B cell (primary cell): Measurements from ENCODE around the gene ANKAR. TPM values are rescaled to one million over a fixed set of nuclear protein-coding genes. Genes with fewer than 3 reads are reported as not detected.

ENCODE experiments used
- ATAC-seq: fragments of 200-7000 bp; cut with Tn5 transposase; one replicate; pipeline ENCODE4 v1.10.0; 2021; ENCODE audit warnings: low read depth, mild to moderate bottlenecking, moderate number of reproducible peaks, moderate library complexity
- CTCF ChIA-PET: fragments of 350-600 bp; sonication (Branson Sonifier 250); formaldehyde crosslinking; loops from one replicate; lab custom pipeline; 2021; ENCODE audit warnings: antibody characterized with exemption, inconsistent platforms; lab: Charles Lee
- POLR2A ChIA-PET: fragments of 350-600 bp; sonication (Branson Sonifier 250); formaldehyde crosslinking; loops from one replicate; lab custom pipeline; 2021; ENCODE audit warnings: antibody characterized with exemption; lab: Charles Lee
- DNase-seq: peaks from one replicate; pipeline ENCODE4 v3.0.0; 2013
- H2AFZ ChIP-seq: 2 replicates; pipeline ENCODE4 v1.6.1; 2012; ENCODE audit warnings: mild to moderate bottlenecking, low read depth, low read length; ENCODE audit not compliant: insufficient read depth, poor library complexity, severe bottlenecking
- H3K27ac ChIP-seq, 2 donors: 1 replicate in 1 of 2; 2 replicates in 1 of 2; pipeline ENCODE4 v1.5.1; 2012 to 2013; ENCODE audit warnings: low read length in 2 of 2, mild to moderate bottlenecking in 2 of 2, moderate library complexity in 1 of 2
- H3K27me3 ChIP-seq, 4 experiments: fragments of 200-600 bp in 1 of 4; sonication (generic) in 1 of 4; replicated peaks in 1 of 4; 1 replicate in 2 of 4; 2 replicates in 2 of 4; pipeline versions ENCODE4 v1.6.1 to v1.7.0; 2013 to 2016; ENCODE audit warnings: low read length in 3 of 4, mild to moderate bottlenecking in 2 of 4, mixed read lengths in 1 of 4, moderate library complexity in 1 of 4; ENCODE audit not compliant: insufficient read depth in 4 of 4, control insufficient read depth in 3 of 4; ENCODE audit errors: control extremely low read depth in 1 of 4
- H3K36me3 ChIP-seq, 2 experiments: replicated peaks in 1 of 2; 1 replicate in 1 of 2; 2 replicates in 1 of 2; pipeline versions ENCODE4 v1.6.1 to v1.7.1; 2013; ENCODE audit warnings: low read length in 1 of 2; ENCODE audit not compliant: insufficient read depth in 2 of 2, control insufficient read depth in 1 of 2; ENCODE audit errors: control extremely low read depth in 1 of 2, extremely low read depth in 1 of 2
- H3K4me1 ChIP-seq, 2 donors: fragments of 200-600 bp in 1 of 2; sonication (generic) in 1 of 2; 1 replicate in 1 of 2; 2 replicates in 1 of 2; pipeline versions ENCODE4 v1.5.1 to v1.6.1; 2013 to 2017; ENCODE audit warnings: low read length in 2 of 2; ENCODE audit not compliant: control insufficient read depth in 2 of 2, insufficient read depth in 2 of 2
- H3K4me2 ChIP-seq: replicated peaks from 2 replicates; pipeline ENCODE3; 2012; ENCODE audit warnings: mild to moderate bottlenecking, low read depth, low read length; ENCODE audit not compliant: poor library complexity, severe bottlenecking
- H3K4me3 ChIP-seq, 5 experiments: fragments of 200-600 bp in 1 of 5; sonication (generic) in 1 of 5; 1 replicate in 3 of 5; 2 replicates in 2 of 5; pipeline versions ENCODE4 v1.5.1 to v1.7.0; 2011 to 2016; ENCODE audit warnings: low read length in 4 of 5, mild to moderate bottlenecking in 4 of 5, low read depth in 2 of 5, control low read depth in 1 of 5, moderate library complexity in 1 of 5; ENCODE audit not compliant: insufficient read depth in 1 of 5; ENCODE audit errors: control extremely low read depth in 1 of 5, extremely low read depth in 1 of 5
- H3K79me2 ChIP-seq: fragments of 200-600 bp; sonication (generic); one replicate; pipeline ENCODE4 v1.6.0; 2016; ENCODE audit warnings: low read length; ENCODE audit not compliant: control insufficient read depth, insufficient read depth
- H3K9ac ChIP-seq: fragments of 200-600 bp; sonication (generic); 2 replicates; pipeline ENCODE4 v1.6.1; 2017; ENCODE audit warnings: mild to moderate bottlenecking, low read length, moderate library complexity
- H3K9me3 ChIP-seq, 3 donors: one replicate each; pipeline versions ENCODE4 v1.6.1 to v1.7.1; 2013; ENCODE audit warnings: low read length in 2 of 3; ENCODE audit not compliant: control insufficient read depth in 2 of 3, insufficient read depth in 1 of 3; ENCODE audit errors: control extremely low read depth in 1 of 3
- H4K20me1 ChIP-seq: 2 replicates; pipeline ENCODE4 v1.6.0; 2012; ENCODE audit warnings: mild to moderate bottlenecking, low read length; ENCODE audit not compliant: insufficient read depth, control insufficient read depth, poor library complexity, severe bottlenecking
- H3K27ac Mint-ChIP-seq: one replicate; pipeline ENCODE4 v1.8.0; 2021; ENCODE audit warnings: mixed read lengths
- H3K27me3 Mint-ChIP-seq: one replicate; pipeline ENCODE4 v1.8.0; 2021; ENCODE audit warnings: mixed read lengths
- H3K4me1 Mint-ChIP-seq: one replicate; pipeline ENCODE4 v1.8.0; 2021; ENCODE audit warnings: mixed read lengths
- H3K4me3 Mint-ChIP-seq: one replicate; pipeline ENCODE4 v1.8.0; 2021; ENCODE audit warnings: mixed read lengths
- H3K9me3 Mint-ChIP-seq: one replicate; pipeline ENCODE4 v1.8.0; 2022; ENCODE audit warnings: mixed read lengths; ENCODE audit not compliant: insufficient read depth
- EZH2 ChIP-seq: IDR thresholded peaks from 2 replicates; pipeline ENCODE4 v1.6.1; 2012; ENCODE audit warnings: borderline replicate concordance, low read depth, mild to moderate bottlenecking, moderate library complexity, low read length; ENCODE audit not compliant: insufficient read depth, poor library complexity, severe bottlenecking
- WGBS: methylation state at CpG from one replicate; pipeline ENCODE4 v1.1.5; 2013; ENCODE audit warnings: missing lambda C conversion rate; ENCODE audit not compliant: insufficient coverage; 5-methylcytosine and 5-hydroxymethylcytosine counted together
- intact Hi-C: fragments of 100-400 bp; cut with micrococcal nuclease; formaldehyde crosslinking; loops from one replicate; pipeline ENCODE4 v1.10.0; 2022
- polyA plus RNA-seq: library from polyadenylated mRNA; depleted of rRNA; stranded (reverse); fragments of >200 nt; gene quantifications from 2 replicates; pipeline ENCODE4 v1.2.3, GENCODE V29; 2012
- total RNA-seq, 2 donors: library from RNA; stranded (reverse); fragments of 120-200 nt in 1 of 2; gene quantifications; 1 replicate in 1 of 2; 2 replicates in 1 of 2; pipeline versions ENCODE4 v1.2.3 to v1.2.4, GENCODE V29; 2013 to 2022
- TF ChIP-seq, protein P1 (sequence below): fragments of 200-600 bp; IDR thresholded peaks from one replicate; pipeline ENCODE4 v1.8.0; 2022; ENCODE audit warnings: antibody characterized with exemption, mild to moderate bottlenecking

The ANKAR gene
- total and polyA plus RNA-seq, 2 donors (not counting 1 experiment from before 2014, with no cell fraction given): 11.2 to 24.8 TPM

DNA sequence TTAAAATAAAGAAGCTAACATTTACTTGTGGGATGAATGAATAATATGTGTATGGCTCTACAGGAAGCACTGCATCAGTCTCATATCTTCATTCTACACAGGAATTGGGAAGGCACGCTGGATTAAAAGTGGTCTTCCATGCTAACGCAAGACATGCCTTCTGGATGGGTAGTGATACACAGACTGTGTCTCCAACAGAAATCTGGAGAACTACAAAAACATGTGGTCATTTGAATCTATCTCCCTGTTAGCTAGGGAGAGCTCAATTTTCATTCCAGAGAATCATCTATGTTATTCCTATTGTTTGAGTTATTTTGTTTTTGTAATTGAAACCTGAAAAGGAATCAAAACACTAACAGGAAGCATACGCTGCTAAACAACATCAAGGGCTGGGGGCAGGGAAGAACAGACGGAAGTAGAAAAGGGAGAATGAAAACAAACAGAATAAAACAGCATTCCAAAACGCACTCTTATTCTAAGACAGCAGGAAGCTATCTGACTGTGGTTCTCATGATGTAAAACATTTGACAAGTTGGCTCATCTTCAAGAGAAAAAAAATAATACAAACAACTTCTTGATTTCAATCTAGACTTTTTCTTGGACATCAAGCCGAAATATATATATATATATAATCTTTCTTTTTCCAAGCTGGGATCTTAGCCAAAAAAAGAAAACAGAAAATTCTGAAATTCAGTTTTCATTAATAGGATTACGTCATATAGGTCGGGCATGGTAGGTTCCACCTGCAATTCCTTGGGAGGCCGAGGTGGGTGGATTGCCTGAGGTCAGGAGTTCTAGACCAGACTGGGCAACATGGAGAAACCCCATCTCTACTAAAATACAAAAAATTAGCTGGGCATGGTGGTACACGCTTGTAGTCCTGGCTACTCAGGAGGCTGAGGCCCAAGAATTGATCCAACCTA, 44.7 kb upstream of the ANKAR start:
- ChIA-PET POLR2A (no interaction called here), CTCF (interaction anchor here (0.7 to 0.8 kb wide), 2 partner anchors 14 to 169 kb away, joined by 3 read pairs; no protein-coding TSS in a partner anchor)
- Histone ChIP-seq H3K9me3 (no peaks in the 10 kb centered on the region), H3K79me2 (no peaks in the 10 kb centered on the region), H3K36me3 (no peaks in the 10 kb centered on the region), H2AFZ (no peak overlapping the region), H3K9ac (no peak overlapping the region), H3K27me3 (no peaks in the 10 kb centered on the region), H3K27ac (no peak overlapping the region), H3K4me2 (no peak overlapping the region), H4K20me1 (no peaks in the 10 kb centered on the region), H3K4me3 (no peak overlapping the region), H3K4me1 (no peaks in the 10 kb centered on the region)
- TF ChIP-seq EZH2: no peak
- TF ChIP-seq, protein P1, sequence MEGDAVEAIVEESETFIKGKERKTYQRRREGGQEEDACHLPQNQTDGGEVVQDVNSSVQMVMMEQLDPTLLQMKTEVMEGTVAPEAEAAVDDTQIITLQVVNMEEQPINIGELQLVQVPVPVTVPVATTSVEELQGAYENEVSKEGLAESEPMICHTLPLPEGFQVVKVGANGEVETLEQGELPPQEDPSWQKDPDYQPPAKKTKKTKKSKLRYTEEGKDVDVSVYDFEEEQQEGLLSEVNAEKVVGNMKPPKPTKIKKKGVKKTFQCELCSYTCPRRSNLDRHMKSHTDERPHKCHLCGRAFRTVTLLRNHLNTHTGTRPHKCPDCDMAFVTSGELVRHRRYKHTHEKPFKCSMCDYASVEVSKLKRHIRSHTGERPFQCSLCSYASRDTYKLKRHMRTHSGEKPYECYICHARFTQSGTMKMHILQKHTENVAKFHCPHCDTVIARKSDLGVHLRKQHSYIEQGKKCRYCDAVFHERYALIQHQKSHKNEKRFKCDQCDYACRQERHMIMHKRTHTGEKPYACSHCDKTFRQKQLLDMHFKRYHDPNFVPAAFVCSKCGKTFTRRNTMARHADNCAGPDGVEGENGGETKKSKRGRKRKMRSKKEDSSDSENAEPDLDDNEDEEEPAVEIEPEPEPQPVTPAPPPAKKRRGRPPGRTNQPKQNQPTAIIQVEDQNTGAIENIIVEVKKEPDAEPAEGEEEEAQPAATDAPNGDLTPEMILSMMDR: no peak
- Mint-ChIP-seq H3K9me3 (no peaks in the 10 kb centered on the region), H3K27me3 (peaks cover 11% of the 10 kb centered on the region), H3K27ac (no peak overlapping the region), H3K4me1 (no peaks in the 10 kb centered on the region), H3K4me3 (no peak overlapping the region)
- DNase-seq (no peak), ATAC-seq (no peak)
- 100% methylated on average over 1 of the region's 10 CpGs for WGBS
- intact Hi-C loops: no loop called here

DNA sequence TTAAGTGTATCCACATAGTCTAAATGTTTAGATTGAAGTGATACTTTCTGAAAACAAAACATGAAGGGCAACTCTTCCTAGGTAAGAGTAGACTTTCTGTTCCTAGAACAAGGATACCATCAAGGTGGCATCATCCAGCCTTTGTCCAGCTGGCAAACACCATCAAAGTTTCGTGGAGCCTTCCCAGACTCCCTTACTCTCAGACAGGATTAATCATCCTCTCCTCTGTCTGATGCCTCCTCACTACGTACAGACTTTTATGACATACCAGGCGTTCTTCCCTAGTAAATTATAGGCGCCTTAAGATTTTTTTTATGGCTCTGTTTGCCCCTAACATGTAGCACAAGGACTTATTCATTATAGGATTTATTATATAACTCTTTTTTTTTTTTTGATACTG, 42.6 kb upstream of the ANKAR start:
- intact Hi-C loops: no loop called here
- Histone ChIP-seq H3K4me3 (no peak overlapping the region), H3K4me1 (no peaks in the 10 kb centered on the region), H3K27me3 (no peaks in the 10 kb centered on the region), H3K9me3 (no peaks in the 10 kb centered on the region), H3K36me3 (no peaks in the 10 kb centered on the region), H3K9ac (no peak overlapping the region), H3K79me2 (no peaks in the 10 kb centered on the region), H2AFZ (no peak overlapping the region), H3K27ac (no peak overlapping the region), H3K4me2 (no peak overlapping the region), H4K20me1 (no peaks in the 10 kb centered on the region)
- Mint-ChIP-seq H3K27me3 (peaks cover 3% of the 10 kb centered on the region), H3K9me3 (no peaks in the 10 kb centered on the region), H3K4me1 (no peaks in the 10 kb centered on the region), H3K4me3 (no peak overlapping the region), H3K27ac (no peak overlapping the region)
- POLR2A ChIA-PET: no interaction called here
- ATAC-seq: no peak
- CTCF ChIA-PET: no interaction called here
- no peak for DNase-seq
- no peak for TF ChIP-seq EZH2
- TF ChIP-seq, protein P1: no peak
- WGBS: 92% methylated on average over 2 of the region's 4 CpGs
